Upper lobe of right lung (tissue), 1 donor: Measurements from ENCODE around the gene GRAP. TPM values are rescaled to one million over a fixed set of nuclear protein-coding genes. Genes with fewer than 3 reads are reported as not detected.
A peak's percentile ranks its signal among the peaks of the same experiment; 100 is the strongest.
"Not testable (repeated sequence)": the region's sequence is repeated elsewhere in the genome, so short reads cannot be mapped to it uniquely, and the experiment has no call there.

Experiments used
- ATAC-seq: fragments of 200-7000 bp; cut with Tn5 transposase; one replicate; pipeline ENCODE4 v1.9.1; 2020; ENCODE audit warnings: mild to moderate bottlenecking, moderate library complexity
- DNase-seq: peaks from one replicate; pipeline ENCODE4 v3.0.0-alpha.2; 2020
- H3K27ac ChIP-seq: fragments of 200-600 bp; one replicate; pipeline ENCODE4 v1.8.0; 2022
- H3K27me3 ChIP-seq: fragments of 200-600 bp; one replicate; pipeline ENCODE4 v1.8.0; 2022; ENCODE audit warnings: mild to moderate bottlenecking
- H3K36me3 ChIP-seq: fragments of 200-600 bp; one replicate; pipeline ENCODE4 v1.8.0; 2022
- H3K4me1 ChIP-seq: fragments of 200-600 bp; one replicate; pipeline ENCODE4 v1.8.0; 2022
- H3K4me3 ChIP-seq: fragments of 200-600 bp; one replicate; pipeline ENCODE4 v1.8.0; 2022; ENCODE audit warnings: mild to moderate bottlenecking
- H3K9me3 ChIP-seq: fragments of 200-600 bp; one replicate; pipeline ENCODE4 v1.8.0; 2022
- CTCF ChIP-seq: fragments of 200-600 bp; IDR thresholded peaks from one replicate; pipeline ENCODE4 v1.8.0; 2022; ENCODE audit warnings: antibody characterized with exemption
- intact Hi-C: fragments of 100-400 bp; cut with DNase I; formaldehyde crosslinking; loops from one replicate; pipeline ENCODE4 v1.11.0; 2022
- total RNA-seq: library from RNA; stranded (reverse); fragmentation: NEBNext Ultra II Directional; extraction: Animal tissue kit (Norgen Biotek cat#: 25700); gene quantifications from one replicate; pipeline ENCODE4 v1.2.1, GENCODE V29; 2021
- donor health status: DM: no; HTN: yes; CAD: no; lungs with severe emphysema.

GRAP gene
- total RNA-seq, 1 donor from 2014 or later = 10.6 TPM

GRCh38 chr17:19031729-19032128 is 15.0 kb downstream of the GRAP start:
- H3K4me1 ChIP-seq, H3K27me3 ChIP-seq, H3K27ac ChIP-seq, H3K36me3 ChIP-seq, H3K9me3 ChIP-seq, intact Hi-C loops, H3K4me3 ChIP-seq: not testable (repeated sequence)
- ATAC-seq (peak; percentile 84), DNase-seq (peak; percentile 83)
- TF ChIP-seq CTCF = peak; percentile 43

GRCh38 chr17:19030771-19031449 is 15.8 kb downstream of the GRAP start:
- H3K27ac ChIP-seq, H3K36me3 ChIP-seq, H3K4me1 ChIP-seq, intact Hi-C loops, H3K9me3 ChIP-seq, DNase-seq, H3K4me3 ChIP-seq, H3K27me3 ChIP-seq: not testable (repeated sequence)
- ATAC-seq = peak; percentile 19

- H3K36me3 ChIP-seq, H3K9me3 ChIP-seq: not testable (repeated sequence)
- intact Hi-C loops = loop anchor here (10.0 kb wide), 1 partner anchor 55 kb away; no protein-coding TSS in a partner anchor
Measured at GRCh38 chr17:19029740-19030139, 17.0 kb downstream of the GRAP start.

GRCh38 chr17:19028671-19029070 is 18.1 kb downstream of the GRAP start:
- intact Hi-C loops = loop anchor here (10.0 kb wide), 1 partner anchor 54 kb away; no protein-coding TSS in a partner anchor
- not testable (repeated sequence) for H3K27me3 ChIP-seq, H3K4me3 ChIP-seq, ATAC-seq, DNase-seq, H3K9me3 ChIP-seq, H3K36me3 ChIP-seq, H3K4me1 ChIP-seq, H3K27ac ChIP-seq

More at GRCh38 chr17:19029740-19030139, 17.0 kb downstream of the GRAP start:
- not testable (repeated sequence) for H3K27ac ChIP-seq, DNase-seq, H3K27me3 ChIP-seq, H3K4me3 ChIP-seq, H3K4me1 ChIP-seq
- peak; percentile 39 for ATAC-seq

- Histone ChIP-seq H3K27ac (no peak overlapping the region), H3K4me3 (no peak overlapping the region), H3K9me3 (no peaks in the 10 kb centered on the region), H3K27me3 (no peaks in the 10 kb centered on the region), H3K4me1 (no peaks in the 10 kb centered on the region), H3K36me3 (no peaks in the 10 kb centered on the region)
- ATAC-seq (no peak), DNase-seq (peak; percentile 44)
- TF ChIP-seq CTCF = no peak
- intact Hi-C loops = loop anchor here (10.0 kb wide), 1 partner anchor 50 kb away; no protein-coding TSS in a partner anchor
Measured at GRCh38 chr17:19024101-19025078, 22.4 kb downstream of the GRAP start.

GRCh38 chr17:19023209-19023999 is 23.4 kb downstream of the GRAP start:
- TF ChIP-seq CTCF = no peak
- Histone ChIP-seq H3K4me1 (no peaks in the 10 kb centered on the region), H3K27ac (no peak overlapping the region), H3K9me3 (no peaks in the 10 kb centered on the region), H3K27me3 (no peaks in the 10 kb centered on the region), H3K36me3 (no peaks in the 10 kb centered on the region), H3K4me3 (no peak overlapping the region)
- intact Hi-C loops = loop anchor here (10.0 kb wide), 1 partner anchor 49 kb away; no protein-coding TSS in a partner anchor
- ATAC-seq (no peak), DNase-seq (peak; percentile 36)
